A549 (cell line): ENCODE results near the gene IPO11. TPM values are rescaled to one million over a fixed set of nuclear protein-coding genes. Genes with fewer than 3 reads are reported as not detected.

Source experiments
- ATAC-seq, 2 experiments: fragments of 200-7000 bp in 1 of 2; fragments of >200 bp in 1 of 2; cut with Nextera tagmentation in 1 of 2; cut with Tn5 transposase in 1 of 2; 3 replicates each; pipeline versions ENCODE4 v1.8.0 to v1.9.1; 2018 to 2020; ENCODE audit warnings: mild to moderate bottlenecking in 1 of 2, moderate library complexity in 1 of 2
- CTCF ChIA-PET: fragments of 300-600 bp; sonication (Branson Sonifier 250); formaldehyde crosslinking; extraction: SDS; loops from one replicate; lab custom pipeline; 2021; ENCODE audit warnings: antibody characterized with exemption, inconsistent platforms; lab: Yijun Ruan, JAX
- POLR2A ChIA-PET: fragments of 350-600 bp; formaldehyde crosslinking; extraction: SDS; loops from one replicate; lab custom pipeline; 2021; ENCODE audit warnings: antibody characterized with exemption, inconsistent platforms; lab: Yijun Ruan, JAX
- DNase-seq, 2 experiments: peaks; one replicate each; pipeline versions ENCODE4 v3.0.0 to v3.0.0-alpha.2; 2011 to 2016; ENCODE audit warnings: low read depth in 1 of 2, low spot score in 1 of 2
- FAIRE-seq: peaks from 2 replicates; lab custom pipeline; 2011; peaks lifted over from hg19 to GRCh38; lab: Jason Lieb, UNC
- H3K27ac ChIP-seq, 2 experiments: fragments of >200 bp; sonication (Bioruptor Twin); formaldehyde crosslinking; 3 replicates each; pipeline ENCODE4 v1.5.1; 2016 to 2017
- H3K4me1 ChIP-seq: fragments of >200 bp; sonication (Bioruptor Twin); formaldehyde crosslinking; 3 replicates; pipeline ENCODE4 v1.6.1; 2016
- H3K4me2 ChIP-seq: fragments of >200 bp; sonication (Bioruptor Twin); formaldehyde crosslinking; 3 replicates; pipeline ENCODE4 v1.6.1; 2016
- H3K4me3 ChIP-seq: fragments of >200 bp; sonication (Bioruptor Twin); formaldehyde crosslinking; 3 replicates; pipeline ENCODE4 v1.5.1; 2016
- H3K9me3 ChIP-seq: fragments of >200 bp; sonication (Bioruptor Twin); formaldehyde crosslinking; 3 replicates; pipeline ENCODE4 v1.6.1; 2016
- CBX2 ChIP-seq: fragments of 200-600 bp; sonication (generic); IDR thresholded peaks from 2 replicates; pipeline ENCODE4 v1.6.1; 2016; ENCODE audit warnings: low read depth, mild to moderate bottlenecking, borderline replicate concordance
- CEBPB ChIP-seq, 2 experiments: fragments of >200 bp in 1 of 2; sonication (Bioruptor Twin) in 1 of 2; formaldehyde crosslinking in 1 of 2; IDR thresholded peaks; 2 replicates each; pipeline ENCODE4 v1.6.1; 2012 to 2016
- CHD2 ChIP-seq: fragments of 150-350 bp; IDR thresholded peaks from 2 replicates; pipeline ENCODE4 v1.6.1; 2014; ENCODE audit warnings: low read length; ENCODE audit not compliant: partially characterized antibody
- CHD4 ChIP-seq: fragments of 200-600 bp; sonication (generic); IDR thresholded peaks from 2 replicates; pipeline ENCODE4 v1.6.1; 2016; ENCODE audit warnings: antibody characterized with exemption, mild to moderate bottlenecking, borderline replicate concordance
- EHMT2 ChIP-seq: fragments of 200-600 bp; sonication (generic); IDR thresholded peaks from 2 replicates; pipeline ENCODE4 v1.6.1; 2016; ENCODE audit warnings: antibody characterized with exemption, low read depth, mild to moderate bottlenecking, moderate library complexity
- FOXS1 ChIP-seq: fragments of 250-450 bp; sonication (Bioruptor Pico); IDR thresholded peaks from 2 replicates; pipeline ENCODE4 v1.5.0; 2020; ENCODE audit warnings: mild to moderate bottlenecking, moderate library complexity
- HEYL ChIP-seq: fragments of 250-450 bp; sonication (Bioruptor Pico); IDR thresholded peaks from 2 replicates; pipeline ENCODE4 v1.8.0; 2021; ENCODE audit warnings: mild to moderate bottlenecking, moderate library complexity
- HOXB13 ChIP-seq: fragments of 250-450 bp; sonication (Bioruptor Pico); IDR thresholded peaks from 2 replicates; pipeline ENCODE4 v1.5.0; 2020; ENCODE audit warnings: low read depth, mild to moderate bottlenecking, moderate library complexity
- JUN ChIP-seq, 2 experiments: fragments of >200 bp; sonication (Bioruptor Twin); formaldehyde crosslinking; IDR thresholded peaks; 2 replicates in 1 of 2; 3 replicates in 1 of 2; pipeline ENCODE4 v1.6.1; 2016 to 2017
- NPAS2 ChIP-seq: fragments of 250-450 bp; sonication (Bioruptor Pico); IDR thresholded peaks from 2 replicates; pipeline ENCODE4 v1.8.0; 2022; ENCODE audit warnings: mild to moderate bottlenecking, moderate library complexity, borderline replicate concordance
- NR3C1 ChIP-seq: fragments of >200 bp; sonication (Bioruptor Twin); formaldehyde crosslinking; IDR thresholded peaks from 3 replicates; pipeline ENCODE4 v1.6.1; 2017
- POLR2AphosphoS2 ChIP-seq: conservative IDR thresholded peaks from 2 replicates; pipeline ENCODE4 v1.6.1; 2012; ENCODE audit warnings: low read length, improper control_type of control experiment, inconsistent platforms
- RAD21 ChIP-seq, 2 experiments: fragments of >200 bp in 1 of 2; sonication (Bioruptor Twin) in 1 of 2; formaldehyde crosslinking in 1 of 2; IDR thresholded peaks in 1 of 2; conservative IDR thresholded peaks in 1 of 2; 2 replicates in 1 of 2; 3 replicates in 1 of 2; pipeline ENCODE4 v1.6.1; 2012 to 2018; ENCODE audit warnings: inconsistent platforms in 1 of 2
- RARB ChIP-seq: fragments of 250-450 bp; sonication (Bioruptor Pico); IDR thresholded peaks from 2 replicates; pipeline ENCODE4 v1.8.0; 2021; ENCODE audit warnings: mild to moderate bottlenecking, moderate library complexity
- TFCP2L1 ChIP-seq: fragments of 250-450 bp; sonication (Bioruptor Pico); IDR thresholded peaks from 2 replicates; pipeline ENCODE4 v1.5.0; 2021; ENCODE audit warnings: mild to moderate bottlenecking
- TP53 ChIP-seq: fragments of 250-450 bp; sonication (Bioruptor Pico); IDR thresholded peaks from 2 replicates; pipeline ENCODE4 v1.5.0; 2021; ENCODE audit warnings: mild to moderate bottlenecking, moderate library complexity
- ZC3H11A ChIP-seq: fragments of 450-650 bp; IDR thresholded peaks from 2 replicates; pipeline ENCODE4 v1.6.1; 2014; ENCODE audit warnings: antibody characterized with exemption, mild to moderate bottlenecking
- ZNF302 ChIP-seq: fragments of 250-450 bp; sonication (Bioruptor Pico); IDR thresholded peaks from 2 replicates; pipeline ENCODE4 v1.9.0; 2021; ENCODE audit warnings: inconsistent platforms, mild to moderate bottlenecking, moderate library complexity
- WGBS: methylation state at CpG from one replicate; pipeline ENCODE4 v1.1.6; 2017; ENCODE audit errors: missing lambda C conversion rate; 5-methylcytosine and 5-hydroxymethylcytosine counted together
- polyA plus RNA-seq, 4 experiments: library from polyadenylated mRNA; depleted of rRNA in 3 of 4; stranded (reverse); fragments of >200 nt; fragmentation: RNase III in 1 of 4; extraction: RNeasy Plus Mini Kit Qiagen cat#74134 plus additional on column Dnase treatment in 1 of 4; gene quantifications; 2 replicates in 3 of 4; 3 replicates in 1 of 4; pipeline ENCODE4 v1.2.3, GENCODE V29; 2011 to 2017
- TF ChIP-seq, protein P1 (sequence below): IDR thresholded peaks from 2 replicates; pipeline ENCODE4 v1.6.1; 2012; ENCODE audit warnings: low read depth, borderline replicate concordance
- TF ChIP-seq, protein P2 (sequence below): fragments of 250-450 bp; sonication (Bioruptor Pico); IDR thresholded peaks from 2 replicates; pipeline ENCODE4 v1.5.0; 2020; ENCODE audit warnings: low read depth, mild to moderate bottlenecking, moderate library complexity
- TF ChIP-seq, protein P3 (sequence below): fragments of 200-600 bp; sonication (generic); IDR thresholded peaks from 2 replicates; pipeline ENCODE4 v1.6.1; 2016; ENCODE audit warnings: antibody characterized with exemption, mild to moderate bottlenecking, moderate library complexity
- TF ChIP-seq, protein P4 (sequence below): fragments of >200 bp; sonication (Bioruptor Twin); formaldehyde crosslinking; IDR thresholded peaks from 3 replicates; pipeline ENCODE4 v1.5.1; 2016
- TF ChIP-seq, protein P5 (sequence below): fragments of 150-350 bp; IDR thresholded peaks from 2 replicates; pipeline ENCODE4 v1.6.1; 2014; ENCODE audit warnings: low read depth, mild to moderate bottlenecking, low read length
- TF ChIP-seq, protein P6 (sequence below): IDR thresholded peaks from 2 replicates; pipeline ENCODE4 v1.6.1; 2012
- TF ChIP-seq, protein P7 (sequence below): fragments of >200 bp; sonication (Bioruptor Twin); formaldehyde crosslinking; IDR thresholded peaks from 3 replicates; pipeline ENCODE4 v1.6.1; 2016

Gene IPO11
- polyA plus RNA-seq, 2 of the 4 experiments (the other 2 are of a cell fraction): 20.7 to 33.0 TPM

DNA sequence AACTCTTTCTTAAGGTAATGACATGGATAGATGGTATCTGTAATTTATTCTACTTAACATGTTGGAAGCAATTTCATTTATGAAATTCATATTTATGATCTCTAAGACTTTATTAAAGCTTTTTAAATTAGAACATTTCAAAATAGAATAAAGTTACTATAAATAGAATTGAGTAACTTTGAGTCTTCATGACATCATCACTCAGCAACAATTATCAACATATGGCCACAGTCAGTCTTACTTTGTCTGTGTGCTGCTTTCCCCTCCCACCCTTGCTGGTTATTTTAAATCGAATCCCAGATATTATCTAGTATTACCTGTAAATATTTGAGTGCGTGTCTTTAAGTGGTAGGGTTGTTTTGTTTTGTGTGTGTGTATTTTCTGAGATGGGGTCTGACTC, 65.2 kb downstream of the IPO11 start:
- Histone ChIP-seq H3K4me3 (no peak overlapping the region), H3K9me3 (no peaks in the 10 kb centered on the region), H3K4me1 (peaks cover 22% of the 10 kb centered on the region), H3K4me2 (no peak overlapping the region), H3K27ac (no peak overlapping the region)
- 84% methylated on average over 2 of the region's 2 CpGs for WGBS
- POLR2A ChIA-PET: no interaction called here
- DNase-seq: no peak
- CTCF ChIA-PET: interaction anchor here (0.9 kb wide), 1 partner anchor 34 kb away, joined by 3 read pairs; no protein-coding TSS in a partner anchor
- TF ChIP-seq, protein P1, sequence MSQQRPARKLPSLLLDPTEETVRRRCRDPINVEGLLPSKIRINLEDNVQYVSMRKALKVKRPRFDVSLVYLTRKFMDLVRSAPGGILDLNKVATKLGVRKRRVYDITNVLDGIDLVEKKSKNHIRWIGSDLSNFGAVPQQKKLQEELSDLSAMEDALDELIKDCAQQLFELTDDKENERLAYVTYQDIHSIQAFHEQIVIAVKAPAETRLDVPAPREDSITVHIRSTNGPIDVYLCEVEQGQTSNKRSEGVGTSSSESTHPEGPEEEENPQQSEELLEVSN: no peak
- TF ChIP-seq EHMT2 (no peak), HOXB13 (CRISPR knock-in tag) (no peak), ZC3H11A (no peak), POLR2AphosphoS2 (no peak), CEBPB (IDR thresholded peaks at IDR 0.05) (no peak)
- TF ChIP-seq, protein P2, sequence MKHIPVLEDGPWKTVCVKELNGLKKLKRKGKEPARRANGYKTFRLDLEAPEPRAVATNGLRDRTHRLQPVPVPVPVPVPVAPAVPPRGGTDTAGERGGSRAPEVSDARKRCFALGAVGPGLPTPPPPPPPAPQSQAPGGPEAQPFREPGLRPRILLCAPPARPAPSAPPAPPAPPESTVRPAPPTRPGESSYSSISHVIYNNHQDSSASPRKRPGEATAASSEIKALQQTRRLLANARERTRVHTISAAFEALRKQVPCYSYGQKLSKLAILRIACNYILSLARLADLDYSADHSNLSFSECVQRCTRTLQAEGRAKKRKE (CRISPR knock-in tag): no peak
- ATAC-seq: no peak
- no peak for FAIRE-seq

DNA sequence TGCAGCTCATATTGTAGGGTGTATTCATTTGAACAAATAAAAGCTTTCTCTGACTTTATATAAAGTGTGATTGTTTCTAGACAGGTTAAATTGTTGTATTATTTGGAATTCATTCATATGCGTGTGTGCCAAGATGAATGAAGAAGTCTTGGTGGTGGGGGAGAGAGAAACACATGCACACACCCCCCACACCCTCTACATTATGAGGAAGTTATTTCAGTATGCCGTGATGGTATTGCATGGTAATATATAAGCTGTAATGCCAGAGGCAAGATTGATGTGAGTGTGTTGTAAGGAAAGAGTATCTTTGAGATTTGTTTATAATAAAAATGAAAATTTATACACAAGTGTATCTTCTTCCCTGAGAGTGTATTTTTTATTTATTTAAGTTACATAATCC, 71.0 kb downstream of the IPO11 start:
- POLR2A ChIA-PET: no interaction called here
- H3K9me3 ChIP-seq: no peaks in the 10 kb centered on the region
- DNase-seq: no peak
- no peak overlapping the region for H3K27ac ChIP-seq
- CTCF ChIA-PET: interaction anchor here (1.0 kb wide), 1 partner anchor 32 kb away, joined by 4 read pairs; no protein-coding TSS in a partner anchor
- FAIRE-seq: no peak
- H3K4me1 ChIP-seq: no peaks in the 10 kb centered on the region
- H3K4me3 ChIP-seq: no peak overlapping the region
- 81% methylated on average over 2 of the region's 2 CpGs for WGBS
- no peak overlapping the region for H3K4me2 ChIP-seq
- TF ChIP-seq, protein P2 (CRISPR knock-in tag): no peak
- no peak for TF ChIP-seq TP53
- TF ChIP-seq, protein P3, sequence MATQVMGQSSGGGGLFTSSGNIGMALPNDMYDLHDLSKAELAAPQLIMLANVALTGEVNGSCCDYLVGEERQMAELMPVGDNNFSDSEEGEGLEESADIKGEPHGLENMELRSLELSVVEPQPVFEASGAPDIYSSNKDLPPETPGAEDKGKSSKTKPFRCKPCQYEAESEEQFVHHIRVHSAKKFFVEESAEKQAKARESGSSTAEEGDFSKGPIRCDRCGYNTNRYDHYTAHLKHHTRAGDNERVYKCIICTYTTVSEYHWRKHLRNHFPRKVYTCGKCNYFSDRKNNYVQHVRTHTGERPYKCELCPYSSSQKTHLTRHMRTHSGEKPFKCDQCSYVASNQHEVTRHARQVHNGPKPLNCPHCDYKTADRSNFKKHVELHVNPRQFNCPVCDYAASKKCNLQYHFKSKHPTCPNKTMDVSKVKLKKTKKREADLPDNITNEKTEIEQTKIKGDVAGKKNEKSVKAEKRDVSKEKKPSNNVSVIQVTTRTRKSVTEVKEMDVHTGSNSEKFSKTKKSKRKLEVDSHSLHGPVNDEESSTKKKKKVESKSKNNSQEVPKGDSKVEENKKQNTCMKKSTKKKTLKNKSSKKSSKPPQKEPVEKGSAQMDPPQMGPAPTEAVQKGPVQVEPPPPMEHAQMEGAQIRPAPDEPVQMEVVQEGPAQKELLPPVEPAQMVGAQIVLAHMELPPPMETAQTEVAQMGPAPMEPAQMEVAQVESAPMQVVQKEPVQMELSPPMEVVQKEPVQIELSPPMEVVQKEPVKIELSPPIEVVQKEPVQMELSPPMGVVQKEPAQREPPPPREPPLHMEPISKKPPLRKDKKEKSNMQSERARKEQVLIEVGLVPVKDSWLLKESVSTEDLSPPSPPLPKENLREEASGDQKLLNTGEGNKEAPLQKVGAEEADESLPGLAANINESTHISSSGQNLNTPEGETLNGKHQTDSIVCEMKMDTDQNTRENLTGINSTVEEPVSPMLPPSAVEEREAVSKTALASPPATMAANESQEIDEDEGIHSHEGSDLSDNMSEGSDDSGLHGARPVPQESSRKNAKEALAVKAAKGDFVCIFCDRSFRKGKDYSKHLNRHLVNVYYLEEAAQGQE: no peak
- TF ChIP-seq RAD21 (conservative IDR thresholded peaks at IDR 0.05 in 1 of 2, IDR thresholded peaks at IDR 0.05 in 1 of 2): no peak
- TF ChIP-seq JUN (IDR thresholded peaks at IDR 0.05): no peak
- no peak for TF ChIP-seq HEYL (CRISPR knock-in tag)
- TF ChIP-seq, protein P1: no peak
- TF ChIP-seq ZNF302 (CRISPR knock-in tag): no peak
- TF ChIP-seq, protein P4, sequence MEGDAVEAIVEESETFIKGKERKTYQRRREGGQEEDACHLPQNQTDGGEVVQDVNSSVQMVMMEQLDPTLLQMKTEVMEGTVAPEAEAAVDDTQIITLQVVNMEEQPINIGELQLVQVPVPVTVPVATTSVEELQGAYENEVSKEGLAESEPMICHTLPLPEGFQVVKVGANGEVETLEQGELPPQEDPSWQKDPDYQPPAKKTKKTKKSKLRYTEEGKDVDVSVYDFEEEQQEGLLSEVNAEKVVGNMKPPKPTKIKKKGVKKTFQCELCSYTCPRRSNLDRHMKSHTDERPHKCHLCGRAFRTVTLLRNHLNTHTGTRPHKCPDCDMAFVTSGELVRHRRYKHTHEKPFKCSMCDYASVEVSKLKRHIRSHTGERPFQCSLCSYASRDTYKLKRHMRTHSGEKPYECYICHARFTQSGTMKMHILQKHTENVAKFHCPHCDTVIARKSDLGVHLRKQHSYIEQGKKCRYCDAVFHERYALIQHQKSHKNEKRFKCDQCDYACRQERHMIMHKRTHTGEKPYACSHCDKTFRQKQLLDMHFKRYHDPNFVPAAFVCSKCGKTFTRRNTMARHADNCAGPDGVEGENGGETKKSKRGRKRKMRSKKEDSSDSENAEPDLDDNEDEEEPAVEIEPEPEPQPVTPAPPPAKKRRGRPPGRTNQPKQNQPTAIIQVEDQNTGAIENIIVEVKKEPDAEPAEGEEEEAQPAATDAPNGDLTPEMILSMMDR: no peak
- TF ChIP-seq CHD4: no peak
- TF ChIP-seq, protein P5, sequence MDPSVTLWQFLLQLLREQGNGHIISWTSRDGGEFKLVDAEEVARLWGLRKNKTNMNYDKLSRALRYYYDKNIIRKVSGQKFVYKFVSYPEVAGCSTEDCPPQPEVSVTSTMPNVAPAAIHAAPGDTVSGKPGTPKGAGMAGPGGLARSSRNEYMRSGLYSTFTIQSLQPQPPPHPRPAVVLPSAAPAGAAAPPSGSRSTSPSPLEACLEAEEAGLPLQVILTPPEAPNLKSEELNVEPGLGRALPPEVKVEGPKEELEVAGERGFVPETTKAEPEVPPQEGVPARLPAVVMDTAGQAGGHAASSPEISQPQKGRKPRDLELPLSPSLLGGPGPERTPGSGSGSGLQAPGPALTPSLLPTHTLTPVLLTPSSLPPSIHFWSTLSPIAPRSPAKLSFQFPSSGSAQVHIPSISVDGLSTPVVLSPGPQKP: no peak
- TF ChIP-seq NR3C1: no peak
- TF ChIP-seq, protein P6, sequence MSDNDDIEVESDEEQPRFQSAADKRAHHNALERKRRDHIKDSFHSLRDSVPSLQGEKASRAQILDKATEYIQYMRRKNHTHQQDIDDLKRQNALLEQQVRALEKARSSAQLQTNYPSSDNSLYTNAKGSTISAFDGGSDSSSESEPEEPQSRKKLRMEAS: no peak
- no peak for TF ChIP-seq CBX2
- no peak for TF ChIP-seq NPAS2 (CRISPR knock-in tag)
- TF ChIP-seq CHD2: no peak
- TF ChIP-seq FOXS1 (CRISPR knock-in tag): no peak
- TF ChIP-seq, protein P7, sequence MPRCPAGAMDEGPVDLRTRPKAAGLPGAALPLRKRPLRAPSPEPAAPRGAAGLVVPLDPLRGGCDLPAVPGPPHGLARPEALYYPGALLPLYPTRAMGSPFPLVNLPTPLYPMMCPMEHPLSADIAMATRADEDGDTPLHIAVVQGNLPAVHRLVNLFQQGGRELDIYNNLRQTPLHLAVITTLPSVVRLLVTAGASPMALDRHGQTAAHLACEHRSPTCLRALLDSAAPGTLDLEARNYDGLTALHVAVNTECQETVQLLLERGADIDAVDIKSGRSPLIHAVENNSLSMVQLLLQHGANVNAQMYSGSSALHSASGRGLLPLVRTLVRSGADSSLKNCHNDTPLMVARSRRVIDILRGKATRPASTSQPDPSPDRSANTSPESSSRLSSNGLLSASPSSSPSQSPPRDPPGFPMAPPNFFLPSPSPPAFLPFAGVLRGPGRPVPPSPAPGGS: no peak
- no peak for TF ChIP-seq TFCP2L1 (CRISPR knock-in tag)
- no peak for TF ChIP-seq RARB (CRISPR knock-in tag)
- ATAC-seq: no peak
